RWPE2 (cell line): ENCODE results near the gene LRCH2.
"Not testable (repeated sequence)": the region's sequence is repeated elsewhere in the genome, so short reads cannot be mapped to it uniquely, and the experiment has no call there.

Source experiments
- ATAC-seq: fragments of 200-7000 bp; cut with Tn5 transposase; 3 replicates; pipeline ENCODE4 v1.9.1; 2021; ENCODE audit warnings: low read depth
- DNase-seq: peaks from one replicate; pipeline ENCODE4 v3.0.0-alpha.2; 2020; ENCODE audit warnings: low spot score
- H3K27ac ChIP-seq: fragments of 450-650 bp; 2 replicates; pipeline ENCODE4 v1.5.1; 2017; ENCODE audit warnings: mild to moderate bottlenecking; ENCODE audit not compliant: poor library complexity, severe bottlenecking
- H3K27me3 ChIP-seq: fragments of 250-450 bp; sonication (Bioruptor Pico); 2 replicates; pipeline ENCODE4 v1.5.1; 2021; ENCODE audit warnings: mild to moderate bottlenecking, moderate library complexity; ENCODE audit not compliant: insufficient read depth, poor library complexity, severe bottlenecking
- H3K36me3 ChIP-seq: fragments of 250-450 bp; sonication (Bioruptor Pico); 2 replicates; pipeline ENCODE4 v1.5.1; 2020; ENCODE audit warnings: low read depth, mild to moderate bottlenecking, moderate library complexity
- H3K4me1 ChIP-seq: fragments of 250-450 bp; sonication (Bioruptor Pico); 2 replicates; pipeline ENCODE4 v1.5.1; 2021; ENCODE audit warnings: mild to moderate bottlenecking, moderate library complexity; ENCODE audit not compliant: insufficient read depth, poor library complexity, severe bottlenecking
- H3K4me3 ChIP-seq: fragments of 250-450 bp; sonication (Bioruptor Pico); 2 replicates; pipeline ENCODE4 v1.5.1; 2021; ENCODE audit warnings: mild to moderate bottlenecking, moderate library complexity; ENCODE audit not compliant: severe bottlenecking
- H3K9me3 ChIP-seq: fragments of 250-450 bp; sonication (Bioruptor Pico); 2 replicates; pipeline ENCODE4 v1.5.1; 2021; ENCODE audit warnings: mild to moderate bottlenecking, moderate library complexity; ENCODE audit not compliant: severe bottlenecking
- CTCF ChIP-seq: fragments of 450-650 bp; IDR thresholded peaks from one replicate; pipeline ENCODE4 v1.5.1; 2017; ENCODE audit warnings: mild to moderate bottlenecking, moderate library complexity; ENCODE audit not compliant: poor library complexity, severe bottlenecking

Gene LRCH2

DNA sequence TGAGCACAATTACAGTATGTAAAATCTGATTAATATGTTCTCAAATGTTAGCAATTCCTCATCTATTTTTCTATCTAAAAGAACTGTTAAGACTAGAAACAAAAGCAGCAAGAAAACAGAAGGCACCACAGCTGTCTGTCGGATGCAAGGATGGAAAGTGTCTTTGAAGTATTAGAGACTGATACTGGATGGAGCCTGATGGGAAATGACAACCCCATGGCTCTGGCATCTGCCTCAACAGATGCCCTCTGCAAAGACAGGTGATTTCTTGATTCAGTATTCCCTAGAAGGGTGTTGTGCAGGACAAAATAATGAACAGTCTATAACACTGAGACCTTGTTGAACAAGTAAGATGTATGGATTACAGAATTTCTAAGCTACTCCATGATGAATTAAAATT, 19.7 kb downstream of the LRCH2 start:
- no peaks in the 10 kb centered on the region for H3K4me1 ChIP-seq
- no peak for ATAC-seq
- no peak for DNase-seq
- no peak overlapping the region for H3K4me3 ChIP-seq
- no peaks in the 10 kb centered on the region for H3K27me3 ChIP-seq
- H3K36me3 ChIP-seq: no peaks in the 10 kb centered on the region
- no peak for TF ChIP-seq CTCF
- H3K27ac ChIP-seq: no peak overlapping the region
- no peaks in the 10 kb centered on the region for H3K9me3 ChIP-seq

DNA sequence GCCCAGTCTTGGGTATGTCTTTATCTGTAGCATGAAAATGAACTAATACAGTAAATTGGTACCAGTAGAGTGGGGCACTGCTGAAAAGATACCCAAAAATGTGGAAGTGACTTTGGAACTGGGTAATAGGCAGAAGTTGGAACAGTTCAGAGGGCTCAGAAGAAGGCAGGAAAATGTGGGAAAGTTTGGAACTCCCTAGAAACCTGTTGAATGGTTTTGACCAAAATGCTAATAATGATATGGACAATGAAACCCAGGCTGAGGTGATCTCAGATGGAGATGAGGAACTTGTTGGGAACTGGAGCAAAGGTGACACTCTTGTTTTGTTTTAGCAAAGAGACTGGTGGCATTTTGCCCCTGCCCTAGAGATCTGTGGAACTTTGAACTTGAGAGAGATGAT, 24.3 kb downstream of the LRCH2 start:
- H3K9me3 ChIP-seq, H3K27me3 ChIP-seq, DNase-seq, H3K27ac ChIP-seq, H3K4me3 ChIP-seq, H3K36me3 ChIP-seq, ATAC-seq, H3K4me1 ChIP-seq: not testable (repeated sequence)

- no peak overlapping the region for H3K4me3 ChIP-seq
- no peak overlapping the region for H3K27ac ChIP-seq
- no peaks in the 10 kb centered on the region for H3K4me1 ChIP-seq
- DNase-seq (no peak), ATAC-seq (no peak)
- H3K36me3 ChIP-seq: no peaks in the 10 kb centered on the region
- TF ChIP-seq CTCF: no peak
- no peaks in the 10 kb centered on the region for H3K27me3 ChIP-seq
- no peaks in the 10 kb centered on the region for H3K9me3 ChIP-seq
Measured at GRCh38 chrX:115204040-115204439, 29.9 kb downstream of the LRCH2 start.

- DNase-seq (no peak), ATAC-seq (no peak)
- H3K27me3 ChIP-seq: no peaks in the 10 kb centered on the region
- no peak overlapping the region for H3K4me3 ChIP-seq
- no peaks in the 10 kb centered on the region for H3K9me3 ChIP-seq
- no peak for TF ChIP-seq CTCF
- H3K4me1 ChIP-seq: no peaks in the 10 kb centered on the region
- no peak overlapping the region for H3K27ac ChIP-seq
- H3K36me3 ChIP-seq: no peaks in the 10 kb centered on the region
Measured at GRCh38 chrX:115192244-115192700, 41.6 kb downstream of the LRCH2 start.

- H3K36me3 ChIP-seq: no peaks in the 10 kb centered on the region
- H3K4me3 ChIP-seq: no peak overlapping the region
- H3K27me3 ChIP-seq: no peaks in the 10 kb centered on the region
- ATAC-seq (no peak), DNase-seq (no peak)
- no peaks in the 10 kb centered on the region for H3K4me1 ChIP-seq
- TF ChIP-seq CTCF: no peak
- no peak overlapping the region for H3K27ac ChIP-seq
- no peaks in the 10 kb centered on the region for H3K9me3 ChIP-seq
Measured at GRCh38 chrX:115191490-115192243, 42.2 kb downstream of the LRCH2 start.
